Right atrium auricular region (tissue), 2 donors: Measurements from ENCODE around the gene SND1. TPM values are rescaled to one million over a fixed set of nuclear protein-coding genes. Genes with fewer than 3 reads are reported as not detected.

Experiments
- DNase-seq: peaks from one replicate; pipeline ENCODE4 v3.0.0-alpha.2; 2019; ENCODE audit warnings: low spot score
- H3K27ac ChIP-seq, 2 donors: fragments of 200-600 bp; sonication (generic); 1 replicate in 1 of 2; 2 replicates in 1 of 2; pipeline ENCODE4 v1.5.1; 2016 to 2019
- H3K27me3 ChIP-seq, 2 donors: fragments of 200-600 bp; sonication (generic); one replicate each; pipeline versions ENCODE4 v1.5.1 to v1.6.0; 2017 to 2019
- H3K36me3 ChIP-seq: fragments of 200-600 bp; sonication (generic); one replicate; pipeline ENCODE4 v1.5.1; 2016
- H3K4me1 ChIP-seq, 2 donors: fragments of 200-600 bp; sonication (generic); one replicate each; pipeline versions ENCODE4 v1.5.1 to v1.6.0; 2017 to 2019
- H3K4me3 ChIP-seq, 2 donors: fragments of 200-600 bp; sonication (generic); 1 replicate in 1 of 2; 2 replicates in 1 of 2; pipeline ENCODE4 v1.5.1; 2017 to 2019; ENCODE audit warnings: mild to moderate bottlenecking in 1 of 2, moderate library complexity in 1 of 2
- H3K9me3 ChIP-seq, 2 donors: fragments of 200-600 bp; sonication (generic); one replicate each; pipeline ENCODE4 v1.5.1; 2019
- total RNA-seq, 2 donors: library from RNA; depleted of rRNA; stranded (reverse); fragments of >200 nt; gene quantifications; one replicate each; pipeline ENCODE4 v1.1.0, GENCODE V29; 2016
- TF ChIP-seq, protein P1 (sequence below), 2 donors: fragments of 200-600 bp; sonication (generic); IDR thresholded peaks; one replicate each; pipeline ENCODE4 v1.5.1; 2019; ENCODE audit warnings: antibody characterized with exemption in 2 of 2

SND1 gene
- total RNA-seq, 2 donors from 2014 or later: 69.4 to 77.6 TPM

DNA sequence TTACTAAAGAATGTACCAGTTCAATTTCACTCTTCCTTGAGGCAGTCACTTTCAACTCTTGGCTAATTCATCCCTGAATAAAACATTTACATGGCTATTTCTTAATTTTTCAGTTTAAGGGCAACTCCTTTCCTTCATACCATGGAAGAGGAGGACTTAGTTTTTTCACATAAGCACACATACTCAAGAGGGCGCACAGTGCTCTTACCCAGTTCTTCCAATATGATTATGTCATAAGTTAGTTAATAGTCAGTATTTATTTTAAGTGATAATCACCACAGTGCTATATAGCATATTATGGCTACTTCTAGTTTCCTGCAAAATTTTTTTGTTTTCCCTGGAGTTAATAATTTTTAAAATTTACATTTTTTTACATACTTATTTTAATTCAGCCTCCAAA is 58.6 kb downstream of the SND1 start:
- Histone ChIP-seq H3K4me3 (no peak overlapping the region), H3K4me1 (peaks cover 0 to 5% of the 10 kb centered on the region in 2 donors), H3K9me3 (peaks cover 0 to 11% of the 10 kb centered on the region in 2 donors), H3K36me3 (peaks cover 14% of the 10 kb centered on the region), H3K27ac (no peak overlapping the region), H3K27me3 (no peaks in the 10 kb centered on the region)
- DNase-seq: no peak
- TF ChIP-seq, protein P1, sequence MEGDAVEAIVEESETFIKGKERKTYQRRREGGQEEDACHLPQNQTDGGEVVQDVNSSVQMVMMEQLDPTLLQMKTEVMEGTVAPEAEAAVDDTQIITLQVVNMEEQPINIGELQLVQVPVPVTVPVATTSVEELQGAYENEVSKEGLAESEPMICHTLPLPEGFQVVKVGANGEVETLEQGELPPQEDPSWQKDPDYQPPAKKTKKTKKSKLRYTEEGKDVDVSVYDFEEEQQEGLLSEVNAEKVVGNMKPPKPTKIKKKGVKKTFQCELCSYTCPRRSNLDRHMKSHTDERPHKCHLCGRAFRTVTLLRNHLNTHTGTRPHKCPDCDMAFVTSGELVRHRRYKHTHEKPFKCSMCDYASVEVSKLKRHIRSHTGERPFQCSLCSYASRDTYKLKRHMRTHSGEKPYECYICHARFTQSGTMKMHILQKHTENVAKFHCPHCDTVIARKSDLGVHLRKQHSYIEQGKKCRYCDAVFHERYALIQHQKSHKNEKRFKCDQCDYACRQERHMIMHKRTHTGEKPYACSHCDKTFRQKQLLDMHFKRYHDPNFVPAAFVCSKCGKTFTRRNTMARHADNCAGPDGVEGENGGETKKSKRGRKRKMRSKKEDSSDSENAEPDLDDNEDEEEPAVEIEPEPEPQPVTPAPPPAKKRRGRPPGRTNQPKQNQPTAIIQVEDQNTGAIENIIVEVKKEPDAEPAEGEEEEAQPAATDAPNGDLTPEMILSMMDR (IDR thresholded peaks at IDR 0.05): no peak

DNA sequence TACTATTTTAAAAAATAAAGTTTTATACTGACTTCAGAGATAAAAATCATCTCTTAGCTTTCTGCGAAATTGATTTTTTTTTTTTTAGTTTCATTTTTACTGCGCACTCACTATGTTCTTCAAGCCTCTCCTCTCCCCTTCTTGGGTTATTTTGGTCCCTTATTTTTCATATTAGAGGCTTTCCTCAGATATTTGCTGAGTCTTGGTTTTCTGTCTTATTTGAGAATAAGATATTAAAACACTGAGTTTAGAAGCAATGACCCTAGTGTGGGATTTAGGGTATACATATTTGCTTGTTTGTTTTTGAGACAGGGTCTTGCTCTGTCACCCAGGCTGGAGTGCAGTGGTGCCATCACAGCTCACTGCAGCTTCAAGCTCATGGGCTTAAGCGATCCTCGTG is 59.9 kb downstream of the SND1 start:
- TF ChIP-seq, protein P1 (IDR thresholded peaks at IDR 0.05): no peak
- Histone ChIP-seq H3K36me3 (peaks cover 11% of the 10 kb centered on the region), H3K27me3 (no peaks in the 10 kb centered on the region), H3K4me1 (peaks cover 0 to 5% of the 10 kb centered on the region in 2 donors), H3K27ac (no peak overlapping the region), H3K9me3 (peaks cover 0 to 11% of the 10 kb centered on the region in 2 donors), H3K4me3 (no peak overlapping the region)
- DNase-seq: no peak

DNA sequence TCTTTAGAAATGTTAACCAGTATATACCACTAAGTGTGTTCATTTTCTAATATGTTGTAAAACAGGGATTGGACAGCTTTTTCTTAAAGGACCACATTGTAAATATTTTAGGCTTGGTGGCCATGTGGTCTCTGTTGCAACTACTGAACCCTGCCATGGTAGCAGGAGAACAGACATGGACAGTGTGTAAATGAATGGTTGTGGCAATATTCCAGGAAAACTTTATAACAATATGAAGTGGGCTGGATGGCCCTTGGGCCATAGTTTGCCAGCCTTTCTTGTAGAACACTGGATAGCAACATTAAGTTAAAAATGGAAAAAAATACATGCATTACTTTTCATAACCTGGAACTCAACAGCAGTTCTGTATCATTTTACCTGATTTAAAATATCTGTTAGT is 61.0 kb downstream of the SND1 start:
- TF ChIP-seq, protein P1 (IDR thresholded peaks at IDR 0.05): no peak
- Histone ChIP-seq H3K27ac (no peak overlapping the region), H3K4me3 (no peak overlapping the region), H3K9me3 (peaks cover 0 to 11% of the 10 kb centered on the region in 2 donors), H3K36me3 (peaks cover 11% of the 10 kb centered on the region), H3K27me3 (no peaks in the 10 kb centered on the region), H3K4me1 (peaks cover 0 to 5% of the 10 kb centered on the region in 2 donors)
- no peak for DNase-seq

DNA sequence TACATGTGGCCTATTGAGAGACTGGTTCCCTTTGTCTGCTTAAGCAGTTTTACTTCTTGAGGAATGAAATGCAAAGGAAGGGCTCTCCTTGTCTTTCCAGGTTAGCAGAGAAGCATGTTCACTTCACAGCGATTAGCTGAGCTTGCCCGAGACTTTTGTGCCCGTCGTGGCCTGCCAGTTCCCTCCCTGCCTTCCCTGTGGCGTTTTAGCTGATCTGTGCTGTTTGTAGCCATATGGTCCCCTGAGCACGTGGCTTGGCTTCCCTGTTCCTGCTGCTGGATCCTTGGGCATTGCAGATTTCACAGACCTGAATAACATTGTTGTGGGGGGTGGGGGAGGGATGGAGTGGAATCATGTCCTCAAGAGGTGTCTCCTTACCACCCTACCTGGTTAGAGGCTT is 61.8 kb downstream of the SND1 start:
- DNase-seq: no peak
- Histone ChIP-seq H3K27me3 (no peaks in the 10 kb centered on the region), H3K36me3 (peaks cover 11% of the 10 kb centered on the region), H3K4me1 (no peaks in the 10 kb centered on the region), H3K27ac (no peak overlapping the region), H3K9me3 (peaks cover 0 to 11% of the 10 kb centered on the region in 2 donors), H3K4me3 (no peak overlapping the region)
- TF ChIP-seq, protein P1 (IDR thresholded peaks at IDR 0.05): no peak

DNA sequence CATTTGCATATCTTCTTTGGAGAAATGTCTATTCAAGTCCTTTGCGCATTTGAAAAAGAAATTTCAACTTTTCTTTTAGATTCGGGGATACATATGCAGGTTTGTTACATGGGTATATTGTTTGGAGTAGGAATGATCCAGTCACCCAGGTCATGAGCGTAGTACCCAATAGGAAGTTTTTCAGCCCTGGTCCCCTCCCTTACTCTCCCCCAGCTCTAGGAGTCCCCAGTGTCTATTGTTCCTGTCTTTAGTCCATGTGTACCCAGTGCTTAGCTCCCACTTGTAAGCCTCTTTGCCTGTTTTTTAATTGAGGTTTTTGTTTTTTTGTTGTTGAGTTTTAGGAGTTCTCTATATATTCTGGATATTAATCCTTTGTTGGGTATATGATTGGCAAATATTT is 63.3 kb downstream of the SND1 start:
- Histone ChIP-seq H3K27ac (no peak overlapping the region), H3K36me3 (peaks cover 11% of the 10 kb centered on the region), H3K4me1 (no peaks in the 10 kb centered on the region), H3K9me3 (peaks cover 0 to 11% of the 10 kb centered on the region in 2 donors), H3K4me3 (no peak overlapping the region), H3K27me3 (no peaks in the 10 kb centered on the region)
- DNase-seq: no peak
- TF ChIP-seq, protein P1 (IDR thresholded peaks at IDR 0.05): no peak

DNA sequence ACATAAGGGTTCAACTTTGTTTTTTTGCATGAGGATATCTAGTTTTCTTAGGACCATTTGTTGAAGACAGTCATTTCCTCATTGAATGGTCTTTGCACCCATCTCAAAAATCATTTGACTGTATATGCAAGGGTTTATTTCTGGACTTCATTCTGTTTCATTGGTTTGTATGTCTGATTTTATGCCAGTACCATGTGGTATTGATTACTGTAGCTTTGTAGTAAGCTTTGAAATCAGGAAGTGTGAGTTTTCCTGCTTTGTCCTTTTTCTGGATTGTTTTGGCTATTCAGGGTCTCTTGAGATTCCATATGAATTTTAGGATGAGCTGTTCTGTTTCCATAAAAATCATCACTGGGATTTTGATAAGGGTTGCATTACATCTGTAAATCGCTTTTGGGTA is 63.9 kb downstream of the SND1 start:
- peaks cover 0 to 8% of the 10 kb centered on the region in 2 donors for H3K9me3 ChIP-seq
- H3K27me3 ChIP-seq: no peaks in the 10 kb centered on the region
- H3K36me3 ChIP-seq: peaks cover 7% of the 10 kb centered on the region
- TF ChIP-seq, protein P1 (IDR thresholded peaks at IDR 0.05): no peak
- no peaks in the 10 kb centered on the region for H3K4me1 ChIP-seq
- DNase-seq: no peak
- H3K27ac ChIP-seq: no peak overlapping the region
- no peak overlapping the region for H3K4me3 ChIP-seq
